ENCODE measurements around the gene SMARCC1.

The SMARCC1 gene

GRCh38 chr3:47701388-47701787 is 80.3 kb downstream of the SMARCC1 start:
- DNase-seq (ENCODE audit: low read depth), result no peak

DNA sequence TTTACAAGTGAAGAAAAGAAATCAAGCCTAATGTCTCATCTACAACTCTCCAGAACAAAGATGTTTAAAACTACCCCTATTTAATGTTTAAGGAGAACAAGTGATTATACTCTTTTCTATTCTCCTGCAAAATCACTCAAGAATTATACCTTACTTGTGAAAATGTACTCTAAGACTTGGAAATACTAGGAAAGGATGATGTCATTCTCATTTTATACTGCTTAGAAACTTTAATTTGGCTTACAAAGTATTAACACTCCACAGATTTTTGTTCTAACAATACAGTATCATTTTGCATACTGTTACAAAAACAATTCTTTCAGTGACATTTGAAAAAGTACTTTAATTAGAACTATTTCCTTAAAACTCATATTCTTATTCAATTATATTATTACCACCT is 89.5 kb downstream of the SMARCC1 start:
- no peak for DNase-seq (ENCODE audit: low read depth)

GRCh38 chr3:47688488-47688887 is 93.2 kb downstream of the SMARCC1 start:
- no peak for DNase-seq (ENCODE audit: low read depth)

GRCh38 chr3:47685037-47685436 is 96.7 kb downstream of the SMARCC1 start:
- DNase-seq (ENCODE audit: low read depth), result no peak

DNA sequence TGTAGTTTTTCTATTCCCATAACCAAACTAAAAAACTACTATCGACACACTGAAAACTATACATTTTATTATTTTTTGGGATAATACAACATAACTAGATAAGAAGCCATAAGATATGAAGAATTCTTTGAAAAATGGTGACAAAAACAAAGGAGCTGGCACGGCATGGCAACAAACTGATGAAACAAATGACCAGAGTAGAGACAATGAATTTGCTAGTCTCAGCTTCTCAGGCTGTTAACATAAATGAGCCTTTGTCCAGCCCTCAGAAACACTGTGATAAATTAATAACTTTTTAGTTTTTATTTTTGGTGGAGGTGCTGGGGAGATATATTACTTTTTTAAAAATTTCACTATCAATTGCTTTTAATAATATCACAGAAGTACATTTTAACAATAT is 100.7 kb downstream of the SMARCC1 start:
- no peak for DNase-seq (ENCODE audit: low read depth)

DNA sequence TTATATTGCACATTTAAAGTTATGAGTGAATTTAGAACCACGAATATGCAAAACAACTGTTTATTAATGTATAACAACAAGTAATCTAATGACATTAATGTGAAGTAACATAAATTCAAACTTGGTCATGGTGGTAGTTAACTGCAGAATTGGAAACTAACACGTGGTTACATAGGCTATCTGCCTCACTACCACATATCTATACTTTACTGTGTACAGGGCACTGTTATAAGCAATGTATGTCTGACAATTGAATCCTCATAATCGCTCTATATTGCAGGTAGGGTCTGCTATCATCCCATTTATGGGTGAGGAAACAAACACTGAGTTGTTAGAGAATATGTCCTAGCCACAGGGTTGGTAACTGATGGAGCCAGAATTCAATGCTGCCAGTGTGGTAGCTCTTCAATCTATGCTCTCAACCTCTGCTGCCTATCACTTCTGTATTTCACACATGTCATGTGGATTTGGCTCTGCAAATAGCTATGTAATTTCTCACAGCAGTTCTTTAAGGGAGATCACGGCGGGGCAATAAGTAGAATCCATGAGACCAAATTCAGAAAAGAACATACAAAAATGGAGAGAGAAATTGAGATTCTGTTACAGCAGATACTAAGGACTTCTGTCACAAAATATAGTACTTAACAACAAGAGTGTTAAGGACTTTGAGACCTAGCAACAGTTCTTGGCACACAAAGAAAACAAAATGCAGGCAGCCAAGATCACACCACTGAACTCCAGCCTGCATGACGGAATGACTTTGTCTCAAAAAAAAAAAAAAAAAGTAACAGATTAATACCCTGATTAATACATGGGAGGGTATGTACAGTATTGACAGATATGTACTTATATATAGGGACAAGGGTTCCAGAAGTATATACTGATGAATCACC is 103.0 kb downstream of the SMARCC1 start:
- DNase-seq (ENCODE audit: low read depth), result no peak

- no peak for DNase-seq (ENCODE audit: low read depth)
These were observed 112.5 kb downstream of the SMARCC1 start for GRCh38 chr3:47669026-47669749.

GRCh38 chr3:47666118-47666517 is 115.6 kb downstream of the SMARCC1 start:
- no peak for DNase-seq (ENCODE audit: low read depth)

DNA sequence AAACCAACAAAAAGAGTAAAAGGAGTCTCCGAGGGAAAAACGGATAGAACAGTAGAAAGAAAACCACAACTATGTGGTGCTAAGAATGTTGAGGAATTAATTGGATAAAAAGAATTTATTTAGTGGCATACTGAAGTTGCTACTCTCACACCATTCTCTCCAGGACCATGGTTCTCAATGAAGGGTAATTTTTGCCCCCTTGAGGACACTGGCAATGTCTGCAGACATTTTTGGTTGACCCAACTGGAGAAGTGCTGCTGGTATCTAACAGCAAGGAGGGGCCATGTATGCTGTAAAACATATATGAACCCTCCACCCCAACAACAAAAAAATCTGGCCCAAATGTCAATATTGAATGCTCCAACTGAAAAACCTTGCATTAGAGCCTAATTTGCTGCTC is 117.2 kb downstream of the SMARCC1 start:
- DNase-seq (ENCODE audit: low read depth), result no peak

DNA sequence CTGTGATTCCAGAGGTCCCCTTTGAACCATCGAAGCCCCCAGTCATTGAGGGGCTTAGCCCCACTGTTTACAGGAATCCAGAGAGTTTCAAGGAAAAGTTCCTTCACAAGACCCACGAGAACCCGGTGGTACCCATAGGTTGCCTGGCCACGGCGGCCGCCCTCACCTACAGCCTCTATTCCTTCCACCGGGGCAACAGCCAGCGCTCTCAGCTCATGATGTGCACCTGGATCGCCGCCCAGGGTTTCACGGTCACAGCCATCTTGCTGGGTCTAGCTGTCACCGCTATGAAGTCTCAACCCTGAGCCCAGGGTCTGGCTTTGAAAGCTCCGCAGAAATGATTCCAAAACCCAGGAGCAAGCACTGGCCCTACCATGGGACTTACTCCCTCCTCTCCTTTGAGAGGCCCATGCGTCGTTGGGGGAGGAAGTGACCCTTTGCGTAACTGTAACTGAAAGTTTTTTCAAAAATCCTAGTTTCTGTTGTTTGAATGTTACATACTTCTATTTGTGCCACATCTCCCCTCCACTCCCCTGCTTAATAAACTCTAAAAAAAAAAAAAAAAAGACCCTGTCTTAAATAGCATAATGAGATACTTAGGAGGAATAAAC is 118.0 kb downstream of the SMARCC1 start:
- no peak for DNase-seq (ENCODE audit: low read depth)

- no peak for DNase-seq (ENCODE audit: low read depth)
These were observed 120.5 kb downstream of the SMARCC1 start for GRCh38 chr3:47661121-47661752.

- no peak for DNase-seq (ENCODE audit: low read depth)
These were observed 123.2 kb downstream of the SMARCC1 start for GRCh38 chr3:47658444-47658843.

DNA sequence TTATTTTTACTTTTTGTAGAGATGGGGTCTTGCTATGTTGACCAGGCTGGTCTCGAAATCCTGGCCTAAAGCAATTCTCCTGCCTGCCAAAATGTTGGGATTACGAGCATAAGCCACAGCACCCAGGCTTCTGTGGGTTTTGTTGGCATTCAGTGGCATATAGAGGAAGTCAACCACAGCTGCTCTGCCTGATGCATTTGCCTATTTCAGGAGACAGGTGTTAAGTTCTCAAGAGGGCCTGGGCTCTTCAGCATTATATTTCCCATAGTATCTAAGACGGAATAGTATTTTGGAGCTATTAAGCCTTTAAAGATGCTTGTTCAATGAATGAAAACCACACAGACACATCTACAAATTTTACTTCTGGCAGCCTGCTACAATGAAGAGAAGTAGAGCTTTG is 129.6 kb downstream of the SMARCC1 start:
- no peak for DNase-seq (ENCODE audit: low read depth)

GRCh38 chr3:47650294-47650693 is 131.4 kb downstream of the SMARCC1 start:
- DNase-seq (ENCODE audit: low read depth), result no peak

DNA sequence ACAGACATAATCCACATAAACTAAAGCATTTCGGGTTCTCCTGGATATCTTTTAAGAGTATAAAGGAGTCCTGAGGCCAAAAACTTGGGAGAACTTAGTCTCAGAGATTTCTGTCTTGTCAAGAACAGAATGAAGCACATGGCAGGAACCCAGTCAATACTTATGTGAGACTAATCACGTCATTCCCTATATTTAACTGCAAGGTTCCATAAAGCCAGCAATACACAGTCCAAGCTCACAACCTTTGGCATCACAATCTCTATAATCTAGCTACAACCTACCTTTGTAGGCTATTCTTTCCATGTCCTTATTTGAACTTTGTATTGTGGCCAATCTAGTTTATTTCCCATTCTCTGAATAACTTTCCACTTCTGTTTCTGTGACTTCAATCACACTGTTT is 134.1 kb downstream of the SMARCC1 start:
- DNase-seq (ENCODE audit: low read depth), result no peak

DNA sequence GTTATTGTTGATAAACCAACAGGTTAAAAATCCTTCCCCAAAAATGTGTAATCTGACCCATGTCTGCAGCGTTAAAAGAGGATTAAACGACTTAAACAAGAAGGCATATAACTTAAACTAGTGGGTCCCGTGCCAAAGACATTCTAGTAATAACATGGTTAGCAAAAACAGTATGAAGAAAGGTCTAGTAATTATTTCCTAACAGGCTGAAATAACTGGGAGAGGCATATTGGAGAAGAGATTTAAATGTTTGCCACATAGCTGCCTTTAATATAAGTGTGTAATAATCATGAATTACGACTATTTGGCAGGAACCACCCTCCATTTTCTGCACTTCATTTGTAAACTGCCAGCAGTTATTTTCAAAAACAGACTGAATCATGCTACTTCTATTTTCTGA is 135.3 kb downstream of the SMARCC1 start:
- no peak for DNase-seq (ENCODE audit: low read depth)

DNA sequence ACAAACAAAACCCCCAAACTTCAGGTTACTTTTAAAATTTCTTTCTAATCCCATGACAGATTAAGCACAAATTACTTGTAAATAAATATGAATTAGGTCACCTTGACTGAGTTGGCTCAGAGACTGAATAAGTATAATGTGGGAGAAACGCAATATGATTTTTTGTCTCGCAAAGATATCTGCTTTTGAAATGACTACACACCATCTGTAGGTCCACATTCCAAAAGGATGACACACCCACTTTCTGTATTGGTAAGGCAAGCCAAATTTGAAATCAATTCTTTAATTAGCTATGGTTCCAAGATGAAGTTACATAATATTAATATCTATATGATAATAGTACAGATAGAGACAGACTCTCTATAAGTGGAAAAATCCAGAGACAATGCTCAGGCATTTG is 136.1 kb downstream of the SMARCC1 start:
- DNase-seq (ENCODE audit: low read depth), result no peak

DNA sequence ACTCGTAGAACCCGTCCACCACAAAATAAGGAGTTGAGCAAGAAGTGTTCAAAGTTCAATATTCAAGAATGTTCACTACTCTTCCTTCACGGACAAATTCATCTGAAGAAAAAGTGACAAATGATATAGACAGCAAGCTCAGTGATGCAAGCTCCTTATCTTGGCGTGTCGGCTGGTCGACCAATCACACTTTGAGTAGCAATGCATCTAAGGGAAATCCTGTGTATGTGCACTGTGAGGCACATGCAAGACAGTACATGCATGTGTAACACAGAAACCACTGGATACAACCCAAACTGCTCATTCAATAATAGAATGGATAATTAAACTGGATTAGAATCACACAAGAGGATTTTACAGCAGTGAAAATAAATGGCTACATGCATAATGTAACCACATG is 138.6 kb downstream of the SMARCC1 start:
- no peak for DNase-seq (ENCODE audit: low read depth)

GRCh38 chr3:47641739-47642138 is 140.0 kb downstream of the SMARCC1 start:
- no peak for DNase-seq (ENCODE audit: low read depth)

- DNase-seq (ENCODE audit: low read depth), result no peak
These were observed 144.8 kb downstream of the SMARCC1 start for GRCh38 chr3:47636921-47637320.

DNA sequence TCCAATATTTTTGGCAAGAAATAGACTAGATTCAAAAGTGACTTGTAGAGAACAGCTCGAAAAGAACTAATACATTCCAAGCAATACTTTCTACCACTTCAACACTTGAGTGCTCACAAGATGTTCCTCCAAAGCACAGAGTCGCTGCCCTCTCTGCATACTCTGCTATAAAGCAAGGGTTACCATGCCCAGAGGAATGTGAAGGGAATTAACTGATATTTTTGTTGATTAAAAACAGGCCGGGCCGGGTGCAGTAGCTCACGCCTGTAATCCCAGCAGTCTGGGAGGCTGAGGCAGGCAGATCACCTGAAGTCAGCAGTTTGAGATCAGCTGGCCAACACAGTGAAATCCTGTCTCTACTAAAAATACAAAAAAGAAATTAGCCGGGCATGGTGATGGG is 145.5 kb downstream of the SMARCC1 start:
- DNase-seq (ENCODE audit: low read depth), result no peak

- DNase-seq (ENCODE audit: low read depth), result no peak
These were observed 146.2 kb downstream of the SMARCC1 start for GRCh38 chr3:47635536-47635935.

DNA sequence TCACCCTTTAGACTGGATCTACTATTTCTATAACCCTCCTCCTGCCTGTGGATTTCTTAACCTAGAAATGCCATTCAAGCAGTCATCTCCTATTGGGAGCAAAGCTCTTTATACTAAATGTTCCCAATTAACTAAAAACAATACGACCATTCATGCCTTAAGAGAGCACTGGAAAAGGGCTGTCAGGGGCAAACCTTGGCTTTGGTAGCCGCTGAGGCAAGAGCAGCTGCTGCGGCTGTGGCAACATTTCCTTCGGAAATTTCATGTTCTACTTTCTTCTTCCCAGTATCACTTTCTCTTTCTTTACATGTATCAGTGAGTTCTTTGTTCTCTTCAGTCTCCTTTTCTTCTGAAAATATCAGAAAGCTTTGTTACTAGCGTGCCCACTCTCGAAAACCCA is 146.7 kb downstream of the SMARCC1 start:
- no peak for DNase-seq (ENCODE audit: low read depth)
